Gastrocnemius medialis (tissue), 4 donors: ENCODE data around the gene NEIL1. TPM values are rescaled to one million over a fixed set of nuclear protein-coding genes. Genes with fewer than 3 reads are reported as not detected.
A peak's percentile ranks its signal among the peaks of the same experiment; 100 is the strongest.
"Not testable (repeated sequence)": the region's sequence is repeated elsewhere in the genome, so short reads cannot be mapped to it uniquely, and the experiment has no call there.

Experiments
- ATAC-seq, 2 donors: fragments of 150-250 bp; one replicate each; pipeline ENCODE4 v1.9.1; 2016
- DNase-seq, 2 donors: peaks; one replicate each; pipeline ENCODE4 v3.0.0-alpha.2; 2019
- H3K27ac ChIP-seq, 4 donors: fragments of 200-600 bp; sonication (generic); 1 replicate in 1 of 4; 2 replicates in 3 of 4; pipeline ENCODE4 v1.5.1; 2016 to 2018; ENCODE audit warnings: mild to moderate bottlenecking in 2 of 4, moderate library complexity in 1 of 4
- H3K27me3 ChIP-seq, 3 donors: fragments of 200-600 bp; sonication (generic) in 2 of 3; 1 replicate in 1 of 3; 2 replicates in 2 of 3; pipeline versions ENCODE4 v1.5.1 to v1.6.0; 2016 to 2019; ENCODE audit warnings: mild to moderate bottlenecking in 1 of 3, moderate library complexity in 1 of 3
- H3K36me3 ChIP-seq, 2 donors: fragments of 200-600 bp; sonication (generic) in 1 of 2; one replicate each; pipeline ENCODE4 v1.5.1; 2017 to 2018
- H3K4me1 ChIP-seq, 2 donors: fragments of 200-600 bp; sonication (generic) in 1 of 2; one replicate each; pipeline ENCODE4 v1.5.1; 2016 to 2017; ENCODE audit warnings: mild to moderate bottlenecking in 2 of 2
- H3K4me3 ChIP-seq, 4 donors: fragments of 200-600 bp; sonication (generic) in 3 of 4; 1 replicate in 1 of 4; 2 replicates in 3 of 4; pipeline ENCODE4 v1.5.1; 2016 to 2019; ENCODE audit warnings: mild to moderate bottlenecking in 2 of 4
- H3K9me3 ChIP-seq, 3 donors: fragments of 200-600 bp; sonication (generic) in 2 of 3; 1 replicate in 1 of 3; 2 replicates in 2 of 3; pipeline ENCODE4 v1.5.1; 2016 to 2019
- CTCF ChIP-seq, 5 experiments: fragments of 450-650 bp in 3 of 5; fragments of 200-600 bp in 2 of 5; sonication (generic) in 2 of 5; IDR thresholded peaks in 4 of 5; conservative IDR thresholded peaks in 1 of 5; 1 replicate in 4 of 5; 2 replicates in 1 of 5; pipeline ENCODE4 v1.5.1; 2016 to 2019; ENCODE audit warnings: antibody characterized with exemption in 5 of 5, mild to moderate bottlenecking in 3 of 5, moderate library complexity in 3 of 5
- POLR2A ChIP-seq, 2 donors: fragments of 450-650 bp; IDR thresholded peaks; one replicate each; pipeline ENCODE4 v1.6.1; 2017; ENCODE audit warnings: antibody characterized with exemption in 2 of 2, mild to moderate bottlenecking in 2 of 2, moderate library complexity in 2 of 2
- in situ Hi-C, 4 donors: fragments of 200-750 bp; cut with MboI; loops; one replicate each; pipeline versions ENCODE4 v1.15.0 to v1.8.0; 2017; ENCODE audit warnings: low sequenced_read_pairs in 4 of 4
- intact Hi-C: fragments of 100-400 bp; cut with DNase I; formaldehyde crosslinking; loops from one replicate; pipeline ENCODE4 v1.15.1; 2023; ENCODE audit warnings: low total_unique reads
- total RNA-seq, 4 donors: library from RNA; depleted of rRNA; stranded (reverse); fragments of >200 nt; gene quantifications; one replicate each; pipeline versions ENCODE4 v1.1.0 to v1.2.3, GENCODE V29; 2016

NEIL1 gene, protein sequence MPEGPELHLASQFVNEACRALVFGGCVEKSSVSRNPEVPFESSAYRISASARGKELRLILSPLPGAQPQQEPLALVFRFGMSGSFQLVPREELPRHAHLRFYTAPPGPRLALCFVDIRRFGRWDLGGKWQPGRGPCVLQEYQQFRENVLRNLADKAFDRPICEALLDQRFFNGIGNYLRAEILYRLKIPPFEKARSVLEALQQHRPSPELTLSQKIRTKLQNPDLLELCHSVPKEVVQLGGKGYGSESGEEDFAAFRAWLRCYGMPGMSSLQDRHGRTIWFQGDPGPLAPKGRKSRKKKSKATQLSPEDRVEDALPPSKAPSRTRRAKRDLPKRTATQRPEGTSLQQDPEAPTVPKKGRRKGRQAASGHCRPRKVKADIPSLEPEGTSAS
- total RNA-seq, result 10 to 100 TPM in 1 of 4 donors, 1 to 10 TPM in 3; 3.9 to 11.1 (median 5.1) TPM

- ATAC-seq (peak in 1 of 2 donors; percentile 8), DNase-seq (no peak)
- TF ChIP-seq POLR2A (IDR thresholded peaks at IDR 0.05) (no peak), CTCF (IDR thresholded peaks at IDR 0.05 in 4 of 5, conservative IDR thresholded peaks at IDR 0.05 in 1 of 5) (no peak)
- H3K9me3 ChIP-seq, result no peaks in the 10 kb centered on the region
- peaks cover 7 to 14% of the 10 kb centered on the region in 2 donors for H3K4me1 ChIP-seq
- H3K36me3 ChIP-seq, result no peaks in the 10 kb centered on the region
- in situ Hi-C loops (no loop called here), intact Hi-C loops (no loop called here)
- peak within 1 kb of the TSS; percentile 73 to 95 (median 92) for H3K4me3 ChIP-seq
- no peaks in the 10 kb centered on the region for H3K27me3 ChIP-seq
- peak within 1 kb of the TSS; percentile 60 to 85 (median 78) for H3K27ac ChIP-seq
These were observed at the start of gene NEIL1 for GRCh38 chr15:75346796-75347221. Gene NEIL1, plus strand, starts transcription at chr15:75347039. Its CDS starts 1,867 bp downstream, at chr15:75348906.

- in situ Hi-C loops, H3K36me3 ChIP-seq, ATAC-seq, H3K4me3 ChIP-seq, DNase-seq, H3K9me3 ChIP-seq, H3K27ac ChIP-seq, intact Hi-C loops, H3K27me3 ChIP-seq, H3K4me1 ChIP-seq: not testable (repeated sequence)
These were observed 48.1 kb upstream of the NEIL1 start for GRCh38 chr15:75298541-75299310.

- DNase-seq, result peak in 1 of 2 donors; percentile 30
- H3K36me3 ChIP-seq, H3K9me3 ChIP-seq, ATAC-seq, H3K4me1 ChIP-seq, H3K27me3 ChIP-seq, H3K4me3 ChIP-seq, H3K27ac ChIP-seq, in situ Hi-C loops, intact Hi-C loops: not testable (repeated sequence)
- TF ChIP-seq CTCF (IDR thresholded peaks at IDR 0.05 in 4 of 5, conservative IDR thresholded peaks at IDR 0.05 in 1 of 5), result peak in 3 of 5 experiments; percentile 37 to 65 (median 44)
These were observed 47.5 kb upstream of the NEIL1 start for GRCh38 chr15:75299311-75299688.

DNA sequence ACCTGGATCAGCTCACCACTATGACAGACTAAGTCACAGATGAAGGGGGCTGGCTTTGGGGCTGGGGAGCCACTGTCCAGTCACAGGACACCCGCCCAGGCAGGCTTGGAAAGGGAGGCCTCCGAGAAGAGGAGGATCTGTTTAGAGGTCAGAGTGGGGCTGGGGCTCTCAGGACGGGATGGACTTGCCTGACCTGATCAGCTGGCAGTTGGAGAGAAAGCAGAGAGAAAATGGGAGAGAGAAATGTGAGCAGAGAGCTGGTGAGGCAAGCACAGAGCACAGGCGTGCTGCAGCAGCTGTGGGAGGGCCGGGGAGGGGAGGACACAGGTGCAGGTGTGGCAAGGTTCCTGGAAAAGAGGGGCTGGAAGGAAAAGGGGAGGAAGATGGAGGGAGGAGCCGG, 46.8 kb upstream of the NEIL1 start:
- H3K4me1 ChIP-seq, H3K27ac ChIP-seq, H3K9me3 ChIP-seq, in situ Hi-C loops, DNase-seq, H3K27me3 ChIP-seq, H3K36me3 ChIP-seq, ATAC-seq, H3K4me3 ChIP-seq, intact Hi-C loops: not testable (repeated sequence)

DNA sequence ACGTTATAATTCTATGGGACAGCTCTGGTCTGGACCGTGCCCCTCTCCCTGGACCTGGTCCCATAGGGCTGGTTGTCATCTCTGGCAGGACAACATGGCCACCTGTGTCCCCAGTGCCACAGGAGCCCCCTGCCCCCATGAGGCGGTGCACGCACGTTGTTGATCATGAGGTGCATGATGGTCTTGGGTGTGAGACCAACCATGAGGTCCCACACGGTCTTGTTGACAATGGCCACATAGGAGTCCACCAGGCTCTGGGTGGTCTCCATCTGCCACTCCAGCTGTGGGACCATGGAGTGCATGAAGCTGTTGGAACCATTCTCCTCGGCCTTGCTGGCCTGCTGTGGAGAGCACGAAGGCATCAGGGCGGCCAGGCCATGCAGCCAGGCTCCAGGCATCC, 44.5 kb upstream of the NEIL1 start:
- H3K27me3 ChIP-seq, result peaks cover 0 to 13% (median 12%) of the 10 kb centered on the region in 3 donors
- DNase-seq (no peak), ATAC-seq (no peak)
- intact Hi-C loops (no loop called here), in situ Hi-C loops (no loop called here)
- no peak overlapping the region for H3K27ac ChIP-seq
- H3K4me3 ChIP-seq, result no peak overlapping the region
- H3K4me1 ChIP-seq, result no peaks in the 10 kb centered on the region
- no peaks in the 10 kb centered on the region for H3K36me3 ChIP-seq
- no peak for TF ChIP-seq POLR2A (IDR thresholded peaks at IDR 0.05)
- no peak for TF ChIP-seq CTCF (IDR thresholded peaks at IDR 0.05 in 4 of 5, conservative IDR thresholded peaks at IDR 0.05 in 1 of 5)
- no peaks in the 10 kb centered on the region for H3K9me3 ChIP-seq

DNA sequence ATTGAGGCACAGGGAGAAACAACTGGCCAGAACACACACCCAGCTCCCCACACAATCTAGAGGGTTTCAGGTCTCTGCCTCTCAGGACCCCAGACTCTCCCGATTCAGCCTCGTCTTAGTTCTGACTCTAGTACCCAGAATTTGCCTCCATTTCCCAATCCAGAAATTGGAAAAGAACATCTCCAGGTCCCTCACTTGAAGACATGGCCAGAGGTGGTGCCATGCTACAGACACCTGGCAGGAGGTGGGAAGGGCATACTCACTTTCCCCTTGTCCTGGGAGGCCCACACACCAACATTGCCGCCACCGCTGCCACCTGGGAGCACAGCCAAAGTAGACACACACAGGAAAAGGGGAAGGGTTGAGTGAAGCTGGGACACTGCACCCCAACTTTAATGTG, 44.1 kb upstream of the NEIL1 start:
- in situ Hi-C loops, H3K27ac ChIP-seq, DNase-seq, intact Hi-C loops, H3K4me1 ChIP-seq, H3K4me3 ChIP-seq, ATAC-seq, H3K36me3 ChIP-seq, H3K9me3 ChIP-seq: not testable (repeated sequence)
- peaks cover under 1 to 14% (median 12%) of the 10 kb centered on the region in 3 donors for H3K27me3 ChIP-seq
